Measurements from ENCODE around the gene ZNF507.
"Not testable (repeated sequence)": the region's sequence is repeated elsewhere in the genome, so short reads cannot be mapped to it uniquely, and the experiment has no call there.

The ZNF507 gene

GRCh38 chr19:32363175-32363574 is 17.8 kb downstream of the ZNF507 start:
- no peak for DNase-seq (ENCODE audit: insufficient read length, low spot score)
- FAIRE-seq, result no peak
- TF ChIP-seq SPI1 (IDR thresholded peaks at IDR 0.05; ENCODE audit: low read depth, low read length) (no peak), TAF1 (IDR thresholded peaks at IDR 0.05; ENCODE audit: low read depth, low read length) (no peak), POU2F2 (IDR thresholded peaks at IDR 0.05; ENCODE audit: low read depth, low read length) (no peak), PAX5 (IDR thresholded peaks at IDR 0.05; ENCODE audit: insufficient read depth, low read length, severe bottlenecking) (no peak), POLR2AphosphoS5 (IDR thresholded peaks at IDR 0.05; ENCODE audit: low read depth, low read length) (no peak), POLR2A (IDR thresholded peaks at IDR 0.05; ENCODE audit: low read depth, low read length) (no peak)

GRCh38 chr19:32363632-32364031 is 18.2 kb downstream of the ZNF507 start:
- no peak for FAIRE-seq
- no peak for DNase-seq (ENCODE audit: insufficient read length, low spot score)
- no peak for TF ChIP-seq SPI1 (IDR thresholded peaks at IDR 0.05; ENCODE audit: low read depth, low read length)
- no peak for TF ChIP-seq PAX5 (IDR thresholded peaks at IDR 0.05; ENCODE audit: insufficient read depth, low read length, severe bottlenecking)

DNA sequence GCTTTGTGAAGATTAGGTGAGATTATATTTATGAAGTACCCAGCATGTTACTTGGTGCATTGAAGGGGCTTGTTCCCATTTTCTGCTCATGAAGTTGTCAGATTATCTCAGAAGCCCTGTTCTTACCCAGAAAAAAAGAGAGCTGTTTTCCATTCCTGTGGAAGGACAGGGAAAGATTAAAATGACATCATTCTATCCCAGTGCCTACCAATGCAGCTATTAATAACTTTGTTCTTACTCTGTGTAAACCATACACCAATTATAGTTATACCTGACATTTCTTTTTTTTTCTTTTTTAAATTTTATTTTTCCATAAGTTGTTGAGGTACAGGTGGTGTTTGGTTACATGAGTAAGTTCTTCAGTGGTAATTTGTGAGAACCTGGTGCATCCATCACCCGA is 18.6 kb downstream of the ZNF507 start:
- DNase-seq (ENCODE audit: insufficient read length, low spot score) (no peak), FAIRE-seq (no peak)
- TF ChIP-seq SPI1 (IDR thresholded peaks at IDR 0.05; ENCODE audit: low read depth, low read length) (no peak), POLR2AphosphoS5 (IDR thresholded peaks at IDR 0.05; ENCODE audit: low read depth, low read length) (no peak), POU2F2 (IDR thresholded peaks at IDR 0.05; ENCODE audit: low read depth, low read length) (no peak), TAF1 (IDR thresholded peaks at IDR 0.05; ENCODE audit: low read depth, low read length) (no peak), POLR2A (IDR thresholded peaks at IDR 0.05; ENCODE audit: low read depth, low read length) (no peak), PAX5 (IDR thresholded peaks at IDR 0.05; ENCODE audit: insufficient read depth, low read length, severe bottlenecking) (no peak)

GRCh38 chr19:32367063-32367462 is 21.7 kb downstream of the ZNF507 start:
- TF ChIP-seq PAX5 (IDR thresholded peaks at IDR 0.05; ENCODE audit: insufficient read depth, low read length, severe bottlenecking), result no peak
- TF ChIP-seq POLR2A (IDR thresholded peaks at IDR 0.05; ENCODE audit: low read depth, low read length), result no peak
- no peak for TF ChIP-seq POLR2AphosphoS5 (IDR thresholded peaks at IDR 0.05; ENCODE audit: low read depth, low read length)
- TF ChIP-seq TAF1 (IDR thresholded peaks at IDR 0.05; ENCODE audit: low read depth, low read length), result no peak
- TF ChIP-seq POU2F2 (IDR thresholded peaks at IDR 0.05; ENCODE audit: low read depth, low read length), result no peak
- no peak for TF ChIP-seq SPI1 (IDR thresholded peaks at IDR 0.05; ENCODE audit: low read depth, low read length)
- DNase-seq (ENCODE audit: insufficient read length, low spot score) (no peak), FAIRE-seq (no peak)

GRCh38 chr19:32367948-32368536 is 22.6 kb downstream of the ZNF507 start:
- DNase-seq (ENCODE audit: insufficient read length, low spot score) (no peak), FAIRE-seq (no peak)
- no peak for TF ChIP-seq SPI1 (IDR thresholded peaks at IDR 0.05; ENCODE audit: low read depth, low read length)
- no peak for TF ChIP-seq PAX5 (IDR thresholded peaks at IDR 0.05; ENCODE audit: insufficient read depth, low read length, severe bottlenecking)
- TF ChIP-seq POLR2AphosphoS5 (IDR thresholded peaks at IDR 0.05; ENCODE audit: low read depth, low read length), result no peak
- no peak for TF ChIP-seq POU2F2 (IDR thresholded peaks at IDR 0.05; ENCODE audit: low read depth, low read length)
- TF ChIP-seq TAF1 (IDR thresholded peaks at IDR 0.05; ENCODE audit: low read depth, low read length), result no peak
- no peak for TF ChIP-seq POLR2A (IDR thresholded peaks at IDR 0.05; ENCODE audit: low read depth, low read length)

- FAIRE-seq, result no peak
Measured at GRCh38 chr19:32368787-32369186, 23.4 kb downstream of the ZNF507 start.

GRCh38 chr19:32372726-32373517 is 27.5 kb downstream of the ZNF507 start:
- TF ChIP-seq PAX5 (IDR thresholded peaks at IDR 0.05; ENCODE audit: insufficient read depth, low read length, severe bottlenecking) (no peak), TAF1 (IDR thresholded peaks at IDR 0.05; ENCODE audit: low read depth, low read length) (no peak), POLR2A (IDR thresholded peaks at IDR 0.05; ENCODE audit: low read depth, low read length) (no peak), POLR2AphosphoS5 (IDR thresholded peaks at IDR 0.05; ENCODE audit: low read depth, low read length) (no peak), POU2F2 (IDR thresholded peaks at IDR 0.05; ENCODE audit: low read depth, low read length) (no peak), SPI1 (IDR thresholded peaks at IDR 0.05; ENCODE audit: low read depth, low read length) (no peak)
- DNase-seq (ENCODE audit: insufficient read length, low spot score) (no peak), FAIRE-seq (no peak)

More at GRCh38 chr19:32368787-32369186, 23.4 kb downstream of the ZNF507 start:
- no peak for DNase-seq (ENCODE audit: insufficient read length, low spot score)
- TF ChIP-seq TAF1 (IDR thresholded peaks at IDR 0.05; ENCODE audit: low read depth, low read length) (no peak), SPI1 (IDR thresholded peaks at IDR 0.05; ENCODE audit: low read depth, low read length) (no peak), PAX5 (IDR thresholded peaks at IDR 0.05; ENCODE audit: insufficient read depth, low read length, severe bottlenecking) (no peak), POU2F2 (IDR thresholded peaks at IDR 0.05; ENCODE audit: low read depth, low read length) (no peak), POLR2AphosphoS5 (IDR thresholded peaks at IDR 0.05; ENCODE audit: low read depth, low read length) (no peak), POLR2A (IDR thresholded peaks at IDR 0.05; ENCODE audit: low read depth, low read length) (no peak)

DNA sequence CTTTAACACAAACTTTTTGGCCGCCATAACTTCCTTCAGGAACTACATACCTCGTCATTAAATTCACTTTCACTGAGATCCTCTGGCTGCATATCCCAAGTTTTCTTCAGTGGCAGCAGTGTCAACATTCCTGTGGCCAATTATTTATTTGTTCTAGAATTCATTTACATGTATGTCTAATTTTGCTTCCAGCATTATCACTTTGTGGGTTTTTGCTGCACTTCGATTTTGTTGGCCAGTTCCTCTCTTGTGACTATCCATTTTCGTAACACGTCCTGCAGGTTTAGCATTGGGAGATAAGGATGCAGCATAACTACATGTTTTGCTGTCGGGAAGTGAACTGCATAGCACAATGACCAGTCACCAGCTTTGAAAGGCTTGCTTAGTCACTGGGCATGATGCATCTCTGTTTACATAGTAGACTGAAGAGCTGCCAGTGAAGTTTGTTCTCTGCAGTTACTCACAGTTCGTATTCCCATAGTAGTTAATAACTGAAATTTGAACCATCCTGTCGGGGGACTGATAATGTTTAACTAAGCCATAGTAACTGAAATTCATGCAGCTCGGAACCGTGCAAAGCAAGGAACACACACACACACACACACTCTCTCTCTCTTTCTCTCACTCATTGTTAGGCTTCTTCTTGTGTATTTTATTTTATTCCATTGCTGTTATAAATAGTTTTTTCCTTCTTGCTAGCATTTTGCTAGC is 28.3 kb downstream of the ZNF507 start:
- no peak for DNase-seq (ENCODE audit: insufficient read length, low spot score)
- no peak for FAIRE-seq
- TF ChIP-seq PAX5 (IDR thresholded peaks at IDR 0.05; ENCODE audit: insufficient read depth, low read length, severe bottlenecking), result no peak
- no peak for TF ChIP-seq POLR2A (IDR thresholded peaks at IDR 0.05; ENCODE audit: low read depth, low read length)
- no peak for TF ChIP-seq SPI1 (IDR thresholded peaks at IDR 0.05; ENCODE audit: low read depth, low read length)
- no peak for TF ChIP-seq POU2F2 (IDR thresholded peaks at IDR 0.05; ENCODE audit: low read depth, low read length)
- no peak for TF ChIP-seq TAF1 (IDR thresholded peaks at IDR 0.05; ENCODE audit: low read depth, low read length)
- TF ChIP-seq POLR2AphosphoS5 (IDR thresholded peaks at IDR 0.05; ENCODE audit: low read depth, low read length), result no peak

GRCh38 chr19:32374362-32374761 is 29.0 kb downstream of the ZNF507 start:
- FAIRE-seq, result not testable (repeated sequence)

GRCh38 chr19:32377088-32377487 is 31.7 kb downstream of the ZNF507 start:
- not testable (repeated sequence) for FAIRE-seq; DNase-seq (ENCODE audit: insufficient read length, low spot score)

More at GRCh38 chr19:32374362-32374761, 29.0 kb downstream of the ZNF507 start:
- not testable (repeated sequence) for DNase-seq (ENCODE audit: insufficient read length, low spot score)

All from GM12891 (cell line).